Measurements from ENCODE around the gene SORD. TPM values are rescaled to one million over a fixed set of nuclear protein-coding genes. Genes with fewer than 3 reads are reported as not detected.
"Not testable (repeated sequence)": the region's sequence is repeated elsewhere in the genome, so short reads cannot be mapped to it uniquely, and the experiment has no call there.

SORD gene
- total RNA-seq (ENCODE audit: low replicate concordance): 36.7 and 43.4 TPM in 2 replicates

- Histone ChIP-seq H2AFZ (replicated peaks) (peak within 1 kb of the TSS; percentile 96), H3K27me3 (no peaks in the 10 kb centered on the region), H3K4me1 (peaks cover 8% of the 10 kb centered on the region), H3K4me2 (peak within 1 kb of the TSS; percentile 86), H3K4me3 (peak within 1 kb of the TSS; percentile 67), H3K79me2 (ENCODE audit: low read depth) (peaks cover 18% of the 10 kb centered on the region), H3K9me3 (ENCODE audit: low read depth) (no peaks in the 10 kb centered on the region), H3F3A (ENCODE audit: low read depth) (no peaks in the 10 kb centered on the region), H4K20me1 (ENCODE audit: low read depth) (no peaks in the 10 kb centered on the region), H3K27ac (no peak within 1 kb of the TSS), H3K36me3 (no peaks in the 10 kb centered on the region), H3K9ac (peak within 1 kb of the TSS; percentile 50)
- H3K27ac Mint-ChIP-seq: peak within 1 kb of the TSS; percentile 76
- peak; percentile 99 for DNase-seq (ENCODE audit: low spot score)
- H3K4me3 Mint-ChIP-seq: peak within 1 kb of the TSS; percentile 89
- H3K9me3 Mint-ChIP-seq: peaks cover 4% of the 10 kb centered on the region
- H3K27me3 Mint-ChIP-seq (ENCODE audit: insufficient read depth, low read depth): peaks cover 4% of the 10 kb centered on the region
- H3K36me3 Mint-ChIP-seq: peaks cover 4% of the 10 kb centered on the region
- TF ChIP-seq EZH2phosphoT487 (IDR thresholded peaks at IDR 0.05) (no peak), EZH2 (IDR thresholded peaks at IDR 0.05) (no peak), CTCF (IDR thresholded peaks at IDR 0.05) (no peak)
- peaks cover 20% of the 10 kb centered on the region for H3K4me1 Mint-ChIP-seq
These were observed at the start of gene SORD for GRCh38 chr15:45022871-45023658. SORD (plus strand) TSS chr15:45023195; CDS start chr15:45023284, 89 bp downstream.

GRCh38 chr15:44976183-44976582 is 46.8 kb upstream of the SORD start:
- H3K27ac ChIP-seq; H4K20me1 ChIP-seq (ENCODE audit: low read depth); H3K9me3 ChIP-seq (ENCODE audit: low read depth); H3F3A ChIP-seq (ENCODE audit: low read depth); H3K27me3 Mint-ChIP-seq (ENCODE audit: insufficient read depth, low read depth); H2AFZ ChIP-seq (replicated peaks); H3K9me3 Mint-ChIP-seq; H3K27ac Mint-ChIP-seq; H3K36me3 Mint-ChIP-seq; H3K4me1 ChIP-seq; H3K4me1 Mint-ChIP-seq; H3K27me3 ChIP-seq; DNase-seq (ENCODE audit: low spot score); H3K4me3 Mint-ChIP-seq; H3K4me2 ChIP-seq; H3K79me2 ChIP-seq (ENCODE audit: low read depth); H3K36me3 ChIP-seq; H3K9ac ChIP-seq; H3K4me3 ChIP-seq: not testable (repeated sequence)

- not testable (repeated sequence) for DNase-seq (ENCODE audit: low spot score); H3K4me1 Mint-ChIP-seq; H3K36me3 ChIP-seq; H3K36me3 Mint-ChIP-seq; H3K27ac ChIP-seq; H3K27me3 ChIP-seq; H3K4me1 ChIP-seq; H2AFZ ChIP-seq (replicated peaks); H3K4me2 ChIP-seq; H3K4me3 ChIP-seq; H3K27ac Mint-ChIP-seq; H3K9me3 Mint-ChIP-seq; H3K9me3 ChIP-seq (ENCODE audit: low read depth); H4K20me1 ChIP-seq (ENCODE audit: low read depth); H3K79me2 ChIP-seq (ENCODE audit: low read depth); H3K9ac ChIP-seq; H3F3A ChIP-seq (ENCODE audit: low read depth); H3K27me3 Mint-ChIP-seq (ENCODE audit: insufficient read depth, low read depth); H3K4me3 Mint-ChIP-seq
These were observed 45.2 kb upstream of the SORD start for GRCh38 chr15:44977781-44978180.

GRCh38 chr15:44979617-44980339 is 43.2 kb upstream of the SORD start:
- H4K20me1 ChIP-seq (ENCODE audit: low read depth); H3K4me3 Mint-ChIP-seq; H3K4me1 ChIP-seq; H3K9me3 ChIP-seq (ENCODE audit: low read depth); H3K4me2 ChIP-seq; H3K79me2 ChIP-seq (ENCODE audit: low read depth); H3K36me3 ChIP-seq; H3K27me3 Mint-ChIP-seq (ENCODE audit: insufficient read depth, low read depth); H3K27me3 ChIP-seq; H3K27ac Mint-ChIP-seq; H3F3A ChIP-seq (ENCODE audit: low read depth); H3K4me1 Mint-ChIP-seq; H3K9ac ChIP-seq; H3K36me3 Mint-ChIP-seq; H3K4me3 ChIP-seq; DNase-seq (ENCODE audit: low spot score); H3K27ac ChIP-seq; H3K9me3 Mint-ChIP-seq: not testable (repeated sequence)
- H2AFZ ChIP-seq (replicated peaks): peak overlapping the region; percentile 66

- not testable (repeated sequence) for H3K9ac ChIP-seq; H3K36me3 Mint-ChIP-seq; H3K79me2 ChIP-seq (ENCODE audit: low read depth); H3F3A ChIP-seq (ENCODE audit: low read depth); H3K4me1 Mint-ChIP-seq; H3K4me3 Mint-ChIP-seq; H3K27me3 ChIP-seq; H3K27me3 Mint-ChIP-seq (ENCODE audit: insufficient read depth, low read depth); H3K4me1 ChIP-seq; H3K36me3 ChIP-seq; H3K4me3 ChIP-seq; H2AFZ ChIP-seq (replicated peaks); H3K27ac Mint-ChIP-seq; H3K4me2 ChIP-seq; H3K9me3 Mint-ChIP-seq; DNase-seq (ENCODE audit: low spot score); H3K9me3 ChIP-seq (ENCODE audit: low read depth); H3K27ac ChIP-seq; H4K20me1 ChIP-seq (ENCODE audit: low read depth)
These were observed 38.9 kb upstream of the SORD start for GRCh38 chr15:44984144-44984543.

GRCh38 chr15:44986346-44987055 is 36.5 kb upstream of the SORD start:
- not testable (repeated sequence) for H3K4me2 ChIP-seq; H3K4me3 ChIP-seq; H3K9me3 Mint-ChIP-seq; H3K9me3 ChIP-seq (ENCODE audit: low read depth); H3K27ac Mint-ChIP-seq; H3K27ac ChIP-seq; H3K4me1 Mint-ChIP-seq; DNase-seq (ENCODE audit: low spot score); H3K79me2 ChIP-seq (ENCODE audit: low read depth); H4K20me1 ChIP-seq (ENCODE audit: low read depth); H3K4me1 ChIP-seq; H3F3A ChIP-seq (ENCODE audit: low read depth); H3K9ac ChIP-seq; H3K36me3 ChIP-seq; H3K4me3 Mint-ChIP-seq; H3K27me3 Mint-ChIP-seq (ENCODE audit: insufficient read depth, low read depth); H3K36me3 Mint-ChIP-seq; H3K27me3 ChIP-seq
- peak overlapping the region; percentile 17 for H2AFZ ChIP-seq (replicated peaks)

- DNase-seq (ENCODE audit: low spot score); H3K27me3 Mint-ChIP-seq (ENCODE audit: insufficient read depth, low read depth); H3K9me3 ChIP-seq (ENCODE audit: low read depth); H3K9ac ChIP-seq; H3K27ac Mint-ChIP-seq; H3K4me1 Mint-ChIP-seq; H3K4me2 ChIP-seq; H3K27me3 ChIP-seq; H3K36me3 ChIP-seq; H4K20me1 ChIP-seq (ENCODE audit: low read depth); H3K36me3 Mint-ChIP-seq; H2AFZ ChIP-seq (replicated peaks); H3K4me3 Mint-ChIP-seq; H3K27ac ChIP-seq; H3K4me1 ChIP-seq; H3K4me3 ChIP-seq; H3K79me2 ChIP-seq (ENCODE audit: low read depth); H3K9me3 Mint-ChIP-seq; H3F3A ChIP-seq (ENCODE audit: low read depth): not testable (repeated sequence)
These were observed 35.3 kb upstream of the SORD start for GRCh38 chr15:44987711-44988110.
